ENCODE results near the gene AJAP1.

The AJAP1 gene

GRCh38 chr1:4626061-4626460 lies 28.3 kb upstream of the AJAP1 start:
- Histone ChIP-seq H3K4me3 (no peak overlapping the region), H3K4me1 (no peaks in the 10 kb centered on the region), H3K27me3 (peaks cover 0 to 26% of the 10 kb centered on the region in 2 donors), H3K36me3 (no peaks in the 10 kb centered on the region), H3K9me3 (no peaks in the 10 kb centered on the region), H3K27ac (no peak overlapping the region)
- intact Hi-C loops (cut with DNase I; ENCODE audit: low total_unique reads): no loop called here
- DNase-seq: no peak
- no peak for TF ChIP-seq CTCF (IDR thresholded peaks at IDR 0.05)

DNA sequence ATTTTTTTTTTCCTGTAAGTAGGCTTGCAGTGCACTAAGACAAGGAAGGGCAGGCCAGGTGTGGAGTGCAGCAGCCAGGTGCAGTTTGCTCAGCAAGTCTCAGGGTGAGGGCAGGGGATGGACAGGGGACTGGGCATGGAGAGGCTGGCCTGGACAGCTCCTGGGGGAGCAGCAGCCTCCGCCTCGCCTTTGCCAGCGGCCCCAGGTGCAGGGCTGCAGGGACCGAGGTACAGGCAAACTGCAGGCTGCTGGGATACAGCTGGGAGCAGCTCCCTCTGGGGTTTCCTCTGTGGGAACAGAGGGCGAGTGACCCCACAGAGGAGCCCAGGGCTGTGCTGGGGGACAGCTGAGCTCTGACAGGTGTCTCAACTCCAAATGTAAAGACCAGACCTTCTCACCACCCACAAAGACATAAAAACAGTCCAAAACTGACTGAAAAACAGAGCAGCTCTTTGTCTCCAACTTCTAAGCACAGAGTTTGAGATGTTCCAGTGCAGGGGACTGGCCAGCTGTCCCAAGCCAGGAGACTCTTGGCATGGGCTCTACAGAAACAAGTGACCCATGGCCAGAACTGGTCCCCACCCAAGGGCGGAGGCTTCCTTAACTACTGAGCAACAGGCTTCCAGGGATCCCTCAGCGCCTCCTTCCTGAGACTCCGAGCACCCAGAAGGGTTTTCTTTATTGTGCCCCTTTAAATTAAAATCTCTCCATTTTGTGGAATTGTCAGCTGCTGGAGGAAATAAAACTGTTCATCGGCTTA lies 27.7 kb upstream of the AJAP1 start:
- Histone ChIP-seq H3K4me3 (no peak overlapping the region), H3K36me3 (no peaks in the 10 kb centered on the region), H3K27ac (no peak overlapping the region), H3K9me3 (no peaks in the 10 kb centered on the region), H3K4me1 (no peaks in the 10 kb centered on the region), H3K27me3 (peaks cover 0 to 30% of the 10 kb centered on the region in 2 donors)
- no peak for DNase-seq
- intact Hi-C loops (cut with DNase I; ENCODE audit: low total_unique reads): no loop called here
- TF ChIP-seq CTCF (IDR thresholded peaks at IDR 0.05): no peak

- H3K27me3 ChIP-seq: peaks cover 0 to 30% of the 10 kb centered on the region in 2 donors
- intact Hi-C loops (cut with DNase I; ENCODE audit: low total_unique reads): no loop called here
- no peak overlapping the region for H3K4me3 ChIP-seq
- no peak for TF ChIP-seq CTCF (IDR thresholded peaks at IDR 0.05)
- no peaks in the 10 kb centered on the region for H3K36me3 ChIP-seq
- H3K27ac ChIP-seq: no peak overlapping the region
- H3K9me3 ChIP-seq: no peaks in the 10 kb centered on the region
- DNase-seq: no peak
- H3K4me1 ChIP-seq: no peaks in the 10 kb centered on the region
Observed at GRCh38 chr1:4627353-4627752, 27.1 kb upstream of the AJAP1 start.

- H3K4me3 ChIP-seq: no peak overlapping the region
- peaks cover 0 to 27% of the 10 kb centered on the region in 2 donors for H3K27me3 ChIP-seq
- H3K27ac ChIP-seq: no peak overlapping the region
- intact Hi-C loops (cut with DNase I; ENCODE audit: low total_unique reads): no loop called here
- no peaks in the 10 kb centered on the region for H3K9me3 ChIP-seq
- no peak for TF ChIP-seq CTCF (IDR thresholded peaks at IDR 0.05)
- DNase-seq: no peak
- H3K4me1 ChIP-seq: no peaks in the 10 kb centered on the region
- no peaks in the 10 kb centered on the region for H3K36me3 ChIP-seq
Observed at GRCh38 chr1:4628992-4629391, 25.4 kb upstream of the AJAP1 start.

DNA sequence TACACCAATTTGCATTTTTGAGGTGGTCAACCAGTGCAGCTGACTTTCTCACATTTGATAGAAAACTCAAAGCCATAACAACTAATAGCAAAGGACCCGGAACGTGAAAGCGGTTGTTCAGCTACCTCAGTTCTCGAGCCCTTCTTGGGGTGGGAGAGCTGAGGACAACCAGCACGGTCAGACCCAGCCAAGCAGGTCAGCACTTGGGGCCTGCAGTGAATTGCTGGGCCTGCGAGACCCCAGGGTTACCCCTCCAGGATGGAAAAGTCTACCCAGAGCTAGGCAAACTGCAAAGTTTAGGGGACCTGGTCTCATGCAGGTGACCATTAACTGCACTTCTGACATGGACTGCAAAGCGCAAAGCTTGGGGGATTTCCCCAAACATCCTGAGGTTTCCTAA lies 23.8 kb upstream of the AJAP1 start:
- H3K9me3 ChIP-seq: no peaks in the 10 kb centered on the region
- H3K4me1 ChIP-seq: no peaks in the 10 kb centered on the region
- peaks cover 0 to 20% of the 10 kb centered on the region in 2 donors for H3K27me3 ChIP-seq
- H3K27ac ChIP-seq: no peak overlapping the region
- H3K36me3 ChIP-seq: no peaks in the 10 kb centered on the region
- intact Hi-C loops (cut with DNase I; ENCODE audit: low total_unique reads): no loop called here
- no peak for DNase-seq
- no peak for TF ChIP-seq CTCF (IDR thresholded peaks at IDR 0.05)
- no peak overlapping the region for H3K4me3 ChIP-seq
